ENCODE results near the gene SECISBP2.

The SECISBP2 gene

GRCh38 chr9:89388868-89389177, 70.5 kb downstream of the SECISBP2 start:
- no peaks in the 10 kb centered on the region for H3K4me1 ChIP-seq (ENCODE audit: control insufficient read depth, insufficient read depth, low read length)
- H3K9me3 ChIP-seq (ENCODE audit: control insufficient read depth, insufficient read depth, low read depth, low read length) = no peaks in the 10 kb centered on the region
- no peak overlapping the region for H3K27ac ChIP-seq (ENCODE audit: extremely low read depth, low read depth, low read length)
- TF ChIP-seq ZNF18 (tag by site-specific recombination; IDR thresholded peaks at IDR 0.05) (no peak), ZBTB11 (tag by site-specific recombination; conservative IDR thresholded peaks at IDR 0.05; ENCODE audit: low read depth) (no peak), ZFP3 (tag by site-specific recombination; IDR thresholded peaks at IDR 0.05; ENCODE audit: low read depth) (no peak), ZNF23 (tag by site-specific recombination; IDR thresholded peaks at IDR 0.05; ENCODE audit: borderline replicate concordance) (no peak), ZNF140 (tag by site-specific recombination; IDR thresholded peaks at IDR 0.05) (no peak), ZNF707 (tag by site-specific recombination; IDR thresholded peaks at IDR 0.05) (no peak), HOXD13 (CRISPR knock-in tag; IDR thresholded peaks at IDR 0.05; ENCODE audit: borderline replicate concordance) (no peak), SALL2 (tag by site-specific recombination; IDR thresholded peaks at IDR 0.05; ENCODE audit: borderline replicate concordance) (no peak), ZNF585B (tag by site-specific recombination; IDR thresholded peaks at IDR 0.05) (no peak), ZNF223 (tag by site-specific recombination; IDR thresholded peaks at IDR 0.05) (no peak), YY2 (tag by site-specific recombination; IDR thresholded peaks at IDR 0.05) (no peak), ZNF280D (tag by site-specific recombination; IDR thresholded peaks at IDR 0.05) (no peak), WT1 (tag by site-specific recombination; IDR thresholded peaks at IDR 0.05) (no peak), PRDM6 (tag by site-specific recombination; IDR thresholded peaks at IDR 0.05) (no peak), ZNF335 (tag by site-specific recombination; conservative IDR thresholded peaks at IDR 0.05) (no peak), ZNF404 (tag by site-specific recombination; IDR thresholded peaks at IDR 0.05) (no peak), ZNF112 (tag by site-specific recombination; IDR thresholded peaks at IDR 0.05) (no peak)
- CTCF ChIA-PET = interaction anchor here (0.5 kb wide), 1 partner anchor 42 kb away, joined by 3 read pairs; no protein-coding TSS in a partner anchor
- POLR2A ChIA-PET = no interaction called here
- H3K36me3 ChIP-seq (ENCODE audit: control insufficient read depth in 2 of 2, insufficient read depth in 1 of 2, low read length in 2 of 2) = peaks cover 0 to 99% of the 10 kb centered on the region in 2 experiments; a peak in 2 of 3 replicates
- no peak overlapping the region for H3K4me3 ChIP-seq (ENCODE audit: low read depth, low read length)
